ENCODE measurements around the gene KRTAP10-2. TPM values are rescaled to one million over a fixed set of nuclear protein-coding genes. Genes with fewer than 3 reads are reported as not detected.

Gene KRTAP10-2
- polyA plus RNA-seq, 1 donor (not counting 4 experiments of a cell fraction or from before 2014, with no cell fraction given): not detected

- no peaks in the 10 kb centered on the region for H3K36me3 ChIP-seq (ENCODE audit: control insufficient read depth in 2 of 2, extremely low read depth in 1 of 2, insufficient read depth in 2 of 2, low read length in 2 of 2)
- no peak overlapping the region for H3K4me2 ChIP-seq (ENCODE audit: control insufficient read depth, extremely low read depth, insufficient read depth, low read depth, low read length)
- no peaks in the 10 kb centered on the region for H3K79me2 ChIP-seq (ENCODE audit: control insufficient read depth, insufficient read depth, low read length)
- DNase-seq (ENCODE audit: low read depth, low spot score) (no peak), FAIRE-seq (no peak)
- H3K27me3 ChIP-seq (ENCODE audit: control insufficient read depth, extremely low read depth, insufficient read depth, low read length): peaks cover 11% of the 10 kb centered on the region
- no peaks in the 10 kb centered on the region for H4K20me1 ChIP-seq (ENCODE audit: control insufficient read depth, extremely low read depth, insufficient read depth, low read length)
- TF ChIP-seq EZH2 (IDR thresholded peaks at IDR 0.05; ENCODE audit: low read length) (no peak), CTCF (optimal IDR thresholded peaks at IDR 0.05 in 1 of 3, IDR thresholded peaks at IDR 0.05 in 1 of 3, conservative IDR thresholded peaks at IDR 0.05 in 1 of 3; ENCODE audit: extremely low read depth in 1 of 3, insufficient read depth in 2 of 3, low read length in 3 of 3) (no peak)
- no peak overlapping the region for H3K9ac ChIP-seq (ENCODE audit: control insufficient read depth, extremely low read depth, insufficient read depth, low read length)
- H3K27ac ChIP-seq (ENCODE audit: control insufficient read depth, insufficient read depth, low read length): no peak overlapping the region
- no peak overlapping the region for H2AFZ ChIP-seq (ENCODE audit: control insufficient read depth, low read length)
- H3K9me1 ChIP-seq (ENCODE audit: control insufficient read depth, extremely low read depth, insufficient read depth, low read length): no peaks in the 10 kb centered on the region
- dilution Hi-C loops (cut with MboI; ENCODE audit: extremely low pct_ligation_motif_present, low sequenced_read_pairs): no loop called here
- no peaks in the 10 kb centered on the region for H3K9me3 ChIP-seq (ENCODE audit: control insufficient read depth, low read depth, low read length)
- no peak overlapping the region for H3K4me3 ChIP-seq (ENCODE audit: control insufficient read depth in 2 of 3, extremely low read depth in 1 of 3, insufficient read depth in 2 of 3, low read depth in 1 of 3, low read length in 3 of 3)
- no peaks in the 10 kb centered on the region for H3K4me1 ChIP-seq (ENCODE audit: control insufficient read depth, extremely low read depth, insufficient read depth, low read length)
Observed at GRCh38 chr21:44508426-44508710, 42.9 kb downstream of the KRTAP10-2 start.

GRCh38 chr21:44507673-44508425 lies 43.5 kb downstream of the KRTAP10-2 start:
- TF ChIP-seq CTCF (optimal IDR thresholded peaks at IDR 0.05 in 1 of 3, IDR thresholded peaks at IDR 0.05 in 1 of 3, conservative IDR thresholded peaks at IDR 0.05 in 1 of 3; ENCODE audit: extremely low read depth in 1 of 3, insufficient read depth in 2 of 3, low read length in 3 of 3) (no peak), EZH2 (IDR thresholded peaks at IDR 0.05; ENCODE audit: low read length) (no peak)
- DNase-seq (ENCODE audit: low read depth, low spot score): no peak
- H3K79me2 ChIP-seq (ENCODE audit: control insufficient read depth, insufficient read depth, low read length): no peaks in the 10 kb centered on the region
- peaks cover 11% of the 10 kb centered on the region for H3K27me3 ChIP-seq (ENCODE audit: control insufficient read depth, extremely low read depth, insufficient read depth, low read length)
- no peak overlapping the region for H3K27ac ChIP-seq (ENCODE audit: control insufficient read depth, insufficient read depth, low read length)
- H2AFZ ChIP-seq (ENCODE audit: control insufficient read depth, low read length): no peak overlapping the region
- dilution Hi-C loops (cut with MboI; ENCODE audit: extremely low pct_ligation_motif_present, low sequenced_read_pairs): no loop called here
- no peak overlapping the region for H3K4me3 ChIP-seq (ENCODE audit: control insufficient read depth in 2 of 3, extremely low read depth in 1 of 3, insufficient read depth in 2 of 3, low read depth in 1 of 3, low read length in 3 of 3)
- no peak for FAIRE-seq
- H3K9ac ChIP-seq (ENCODE audit: control insufficient read depth, extremely low read depth, insufficient read depth, low read length): no peak overlapping the region
- H3K9me1 ChIP-seq (ENCODE audit: control insufficient read depth, extremely low read depth, insufficient read depth, low read length): no peaks in the 10 kb centered on the region
- H3K9me3 ChIP-seq (ENCODE audit: control insufficient read depth, low read depth, low read length): no peaks in the 10 kb centered on the region
- H3K36me3 ChIP-seq (ENCODE audit: control insufficient read depth in 2 of 2, extremely low read depth in 1 of 2, insufficient read depth in 2 of 2, low read length in 2 of 2): no peaks in the 10 kb centered on the region
- no peak overlapping the region for H3K4me2 ChIP-seq (ENCODE audit: control insufficient read depth, extremely low read depth, insufficient read depth, low read depth, low read length)
- no peaks in the 10 kb centered on the region for H3K4me1 ChIP-seq (ENCODE audit: control insufficient read depth, extremely low read depth, insufficient read depth, low read length)
- no peaks in the 10 kb centered on the region for H4K20me1 ChIP-seq (ENCODE audit: control insufficient read depth, extremely low read depth, insufficient read depth, low read length)
